Brain microvascular endothelial cell (primary cell): ENCODE measurements around the gene CD48.

ENCODE experiments used
- DNase-seq: peaks from one replicate; pipeline ENCODE4 v3.0.0-alpha.2; 2020
- H3K27ac ChIP-seq: fragments of 250-450 bp; sonication (Bioruptor Pico); 2 replicates; pipeline ENCODE4 v1.5.1; 2020; ENCODE audit warnings: mild to moderate bottlenecking, moderate library complexity
- H3K27me3 ChIP-seq: fragments of 250-450 bp; sonication (Bioruptor Pico); replicated peaks from 2 replicates; pipeline ENCODE4 v1.5.1; 2020; ENCODE audit warnings: mild to moderate bottlenecking
- H3K36me3 ChIP-seq: fragments of 250-450 bp; sonication (Bioruptor Pico); replicated peaks from 2 replicates; pipeline ENCODE4 v1.5.1; 2020; ENCODE audit warnings: mild to moderate bottlenecking
- H3K4me3 ChIP-seq: 2 replicates; pipeline ENCODE4 v1.5.1; 2011; ENCODE audit warnings: low read depth, mild to moderate bottlenecking, control low read depth, low read length, moderate library complexity
- CTCF ChIP-seq: IDR thresholded peaks from 2 replicates; pipeline ENCODE4 v1.5.1; 2011; ENCODE audit warnings: low read depth, mild to moderate bottlenecking, moderate library complexity, low read length, control low read depth, inconsistent platforms; ENCODE audit errors: missing control alignments
- in situ Hi-C: cut with HindIII; loops from 2 replicates; pipeline ENCODE4 v1.10.0; 2017; ENCODE audit warnings: low sequenced_read_pairs, low pct_ligation_motif_present

The CD48 gene

GRCh38 chr1:160641323-160642280 lies 70.0 kb downstream of the CD48 start:
- H3K27ac ChIP-seq, result no peak overlapping the region
- no peak for TF ChIP-seq CTCF
- in situ Hi-C loops, result no loop called here
- no peak for DNase-seq
- H3K4me3 ChIP-seq, result no peak overlapping the region
- no peaks in the 10 kb centered on the region for H3K27me3 ChIP-seq
- no peaks in the 10 kb centered on the region for H3K36me3 ChIP-seq

- TF ChIP-seq CTCF, result no peak
- no peaks in the 10 kb centered on the region for H3K36me3 ChIP-seq
- in situ Hi-C loops, result no loop called here
- no peaks in the 10 kb centered on the region for H3K27me3 ChIP-seq
- DNase-seq, result no peak
- no peak overlapping the region for H3K4me3 ChIP-seq
- no peak overlapping the region for H3K27ac ChIP-seq
Measured at GRCh38 chr1:160640359-160641123, 71.1 kb downstream of the CD48 start.

GRCh38 chr1:160639652-160640051 lies 72.0 kb downstream of the CD48 start:
- no peak overlapping the region for H3K27ac ChIP-seq
- TF ChIP-seq CTCF, result no peak
- no peaks in the 10 kb centered on the region for H3K36me3 ChIP-seq
- H3K27me3 ChIP-seq, result no peaks in the 10 kb centered on the region
- no peak overlapping the region for H3K4me3 ChIP-seq
- in situ Hi-C loops, result no loop called here
- DNase-seq, result no peak

DNA sequence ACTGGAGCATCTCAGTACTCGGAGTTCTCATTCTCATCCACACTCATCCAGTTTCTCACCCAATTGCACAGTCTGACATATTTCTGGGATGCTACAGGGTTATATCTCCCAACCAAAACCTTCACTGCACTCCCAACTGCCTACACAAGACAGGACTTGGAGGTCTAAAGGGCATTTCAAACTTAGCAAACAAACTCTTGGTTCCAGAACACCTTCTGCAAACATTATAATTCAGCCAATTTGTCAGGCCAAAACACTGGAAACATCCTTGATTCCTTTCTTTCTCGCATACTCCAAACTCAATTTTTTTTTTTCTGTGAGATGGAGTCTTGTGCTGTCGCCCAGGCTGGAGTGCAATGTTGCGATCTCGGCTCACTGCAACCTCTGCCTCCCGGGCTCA lies 72.7 kb downstream of the CD48 start:
- Histone ChIP-seq H3K27ac (no peak overlapping the region), H3K27me3 (no peaks in the 10 kb centered on the region), H3K4me3 (no peak overlapping the region), H3K36me3 (no peaks in the 10 kb centered on the region)
- DNase-seq, result no peak
- in situ Hi-C loops, result no loop called here
- no peak for TF ChIP-seq CTCF

GRCh38 chr1:160638540-160638857 lies 73.1 kb downstream of the CD48 start:
- TF ChIP-seq CTCF, result no peak
- H3K27ac ChIP-seq, result no peak overlapping the region
- no peaks in the 10 kb centered on the region for H3K27me3 ChIP-seq
- no peak for DNase-seq
- H3K36me3 ChIP-seq, result no peaks in the 10 kb centered on the region
- H3K4me3 ChIP-seq, result no peak overlapping the region
- in situ Hi-C loops, result no loop called here
